VCaP (cell line): ENCODE data around the gene HPS1.

Experiments
- H3K27ac ChIP-seq: fragments of 450-650 bp; 2 replicates; pipeline ENCODE4 v1.5.1; 2017
- TF ChIP-seq, protein P1 (sequence below): fragments of 450-650 bp; conservative IDR thresholded peaks from 2 replicates; pipeline ENCODE4 v1.5.1; 2017; ENCODE audit warnings: mild to moderate bottlenecking, moderate library complexity

The HPS1 gene

DNA sequence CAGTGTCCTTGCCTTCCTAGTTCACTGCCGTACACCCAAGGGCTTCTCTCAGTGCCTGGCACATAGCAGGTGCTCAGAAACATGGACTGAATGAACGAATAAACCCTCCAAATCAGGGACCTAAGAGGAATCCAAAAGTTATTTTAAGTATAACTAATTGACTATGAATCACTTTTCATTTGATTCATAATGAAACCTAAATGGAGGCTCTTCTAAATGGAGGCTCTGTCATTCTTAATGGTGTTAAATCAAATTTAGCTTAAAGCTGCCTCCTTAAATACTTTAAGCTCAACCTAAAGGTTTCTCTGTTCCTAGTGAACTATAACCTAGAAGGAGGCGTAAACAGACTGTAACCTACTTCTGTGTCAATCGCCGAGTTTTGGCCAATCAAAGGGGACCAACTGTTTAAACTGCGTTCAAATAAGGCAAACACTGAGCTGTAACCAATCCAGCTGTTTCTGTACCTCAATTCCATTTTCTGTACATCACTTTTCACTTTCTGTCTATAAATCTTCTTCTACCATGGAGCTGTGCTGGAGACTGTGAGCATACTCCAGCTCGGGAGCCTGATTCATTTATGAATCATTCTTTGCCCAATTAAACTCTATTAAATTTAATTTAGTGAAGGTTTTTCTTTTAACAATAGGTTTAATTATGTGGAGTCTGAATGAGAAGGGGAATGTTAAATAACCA, 42.8 kb downstream of the HPS1 start:
- no peak overlapping the region; the same call in 1 of the 2 replicates for H3K27ac ChIP-seq
- TF ChIP-seq, protein P1, sequence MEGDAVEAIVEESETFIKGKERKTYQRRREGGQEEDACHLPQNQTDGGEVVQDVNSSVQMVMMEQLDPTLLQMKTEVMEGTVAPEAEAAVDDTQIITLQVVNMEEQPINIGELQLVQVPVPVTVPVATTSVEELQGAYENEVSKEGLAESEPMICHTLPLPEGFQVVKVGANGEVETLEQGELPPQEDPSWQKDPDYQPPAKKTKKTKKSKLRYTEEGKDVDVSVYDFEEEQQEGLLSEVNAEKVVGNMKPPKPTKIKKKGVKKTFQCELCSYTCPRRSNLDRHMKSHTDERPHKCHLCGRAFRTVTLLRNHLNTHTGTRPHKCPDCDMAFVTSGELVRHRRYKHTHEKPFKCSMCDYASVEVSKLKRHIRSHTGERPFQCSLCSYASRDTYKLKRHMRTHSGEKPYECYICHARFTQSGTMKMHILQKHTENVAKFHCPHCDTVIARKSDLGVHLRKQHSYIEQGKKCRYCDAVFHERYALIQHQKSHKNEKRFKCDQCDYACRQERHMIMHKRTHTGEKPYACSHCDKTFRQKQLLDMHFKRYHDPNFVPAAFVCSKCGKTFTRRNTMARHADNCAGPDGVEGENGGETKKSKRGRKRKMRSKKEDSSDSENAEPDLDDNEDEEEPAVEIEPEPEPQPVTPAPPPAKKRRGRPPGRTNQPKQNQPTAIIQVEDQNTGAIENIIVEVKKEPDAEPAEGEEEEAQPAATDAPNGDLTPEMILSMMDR, result no peak

DNA sequence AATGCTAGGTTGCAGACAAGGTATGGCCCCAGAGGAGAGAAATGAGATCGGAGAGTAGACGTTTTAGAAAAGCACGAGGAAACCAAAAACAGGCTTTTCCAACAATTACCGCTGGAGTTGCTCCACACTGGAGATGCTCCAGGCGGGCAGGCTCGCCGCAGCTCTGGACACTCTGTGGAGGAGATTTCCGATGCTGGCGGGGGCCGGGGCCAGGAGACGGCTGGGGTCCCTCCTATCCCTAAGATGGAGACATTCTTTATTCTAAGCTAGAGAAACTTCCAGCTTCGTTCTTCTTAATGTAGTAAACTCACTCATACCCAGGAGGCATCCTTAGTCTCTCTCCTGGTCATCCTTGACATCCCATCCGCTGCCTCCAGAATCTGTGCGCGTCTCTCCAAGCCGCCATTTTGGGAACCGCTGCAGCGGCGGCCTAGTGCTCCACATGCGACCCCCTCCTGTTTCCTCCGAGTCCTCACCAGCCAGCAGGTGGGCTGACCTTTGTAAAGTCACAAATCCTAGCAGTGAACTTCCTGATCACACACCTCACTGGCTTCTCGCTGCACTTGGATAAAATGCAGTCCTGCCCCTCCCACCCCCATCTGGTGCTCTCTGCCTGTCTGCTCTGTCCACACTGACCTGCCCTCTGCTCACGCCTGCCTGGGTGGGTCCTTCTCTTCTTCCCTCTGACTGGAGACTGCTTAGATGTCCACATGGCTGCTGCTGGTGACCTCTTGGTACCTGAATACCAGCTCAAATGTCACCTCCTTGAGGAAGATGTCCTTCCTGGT, 43.6 kb downstream of the HPS1 start:
- H3K27ac ChIP-seq, result peak overlapping the region; percentile 74
- TF ChIP-seq, protein P1, result no peak

DNA sequence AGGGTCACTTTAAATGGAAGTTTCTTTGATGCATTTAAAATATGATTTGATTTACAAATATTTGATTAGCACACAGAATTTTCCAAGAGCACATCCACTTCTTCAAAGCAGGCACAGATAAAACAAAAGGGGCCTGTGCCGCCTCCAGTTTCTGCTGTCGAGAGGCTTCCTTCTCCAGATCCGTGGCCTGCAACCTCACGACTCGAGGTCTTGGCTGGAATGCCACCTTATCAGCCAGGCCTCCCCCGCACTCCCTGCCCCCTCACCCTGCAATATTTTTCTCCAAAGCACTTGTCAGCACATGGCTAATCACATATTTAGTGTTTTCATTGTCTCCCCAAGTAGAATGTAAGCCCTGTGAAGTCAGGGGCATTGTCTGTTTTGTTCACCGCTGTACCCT, 44.3 kb downstream of the HPS1 start:
- TF ChIP-seq, protein P1, result no peak

DNA sequence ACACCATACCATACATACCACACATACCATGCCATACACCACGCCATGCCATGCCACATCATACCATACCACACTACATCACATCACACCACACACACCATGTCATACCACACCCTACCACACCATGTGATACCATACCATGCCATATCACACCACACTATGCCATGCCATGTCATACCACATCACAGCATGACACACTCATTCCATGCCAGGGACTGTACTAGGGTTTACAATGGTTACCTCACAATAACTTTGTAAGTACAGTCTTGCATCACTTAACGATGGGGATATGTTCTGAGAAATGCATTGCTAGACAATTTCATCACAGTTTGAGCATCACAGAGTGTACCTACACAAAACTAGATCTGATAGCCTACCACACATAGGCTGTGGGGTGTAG, 46.3 kb downstream of the HPS1 start:
- TF ChIP-seq, protein P1, result no peak
- peak overlapping the region; percentile 74 for H3K27ac ChIP-seq

More for the DNA sequence above, 44.3 kb downstream of the HPS1 start:
- peak overlapping the region; percentile 74 for H3K27ac ChIP-seq

DNA sequence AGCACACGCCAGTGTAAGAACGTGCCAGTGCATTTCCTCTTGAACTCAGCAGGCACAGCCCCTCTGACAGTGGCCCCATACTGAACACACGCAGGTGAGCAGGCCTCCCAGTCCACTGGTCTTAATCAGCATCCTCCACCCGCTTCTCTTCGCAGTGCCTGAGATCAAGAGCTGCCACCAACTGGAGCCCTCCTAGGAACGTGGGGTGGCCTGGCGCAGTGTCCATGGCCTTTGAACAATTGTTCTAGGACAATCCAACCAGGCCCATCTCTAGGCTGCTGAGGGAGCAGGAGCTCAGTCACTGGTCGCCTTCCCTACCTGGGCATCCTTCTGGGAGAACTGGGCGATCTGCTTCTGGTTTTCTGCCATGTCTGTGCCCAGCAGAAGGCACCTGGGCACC, 47.0 kb downstream of the HPS1 start:
- TF ChIP-seq, protein P1, result no peak
- peak overlapping the region; percentile 74 for H3K27ac ChIP-seq

DNA sequence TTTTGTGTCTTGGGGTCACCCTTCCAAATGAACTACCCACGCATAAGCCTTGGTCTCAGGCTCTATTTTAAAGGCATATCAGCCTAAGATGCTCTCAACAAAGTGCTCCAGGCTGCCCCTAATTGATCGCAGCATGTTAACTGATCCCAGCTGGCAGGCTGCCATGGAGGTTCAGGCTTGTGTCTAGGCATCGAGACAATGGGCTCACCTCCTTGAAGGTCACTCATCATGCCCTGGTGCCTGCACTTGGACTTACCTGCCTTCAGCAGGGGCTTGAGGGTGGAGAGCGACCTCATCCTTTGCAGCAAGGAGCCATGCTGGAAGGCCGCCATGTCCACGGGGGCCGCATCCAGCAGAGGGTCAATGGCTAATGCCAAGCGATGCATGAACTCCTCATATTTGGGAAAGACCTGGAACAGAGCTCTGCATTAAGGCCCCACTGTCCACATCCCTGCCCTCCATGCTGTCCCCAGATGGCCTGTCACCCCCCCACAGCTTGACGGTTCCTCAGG, 49.6 kb downstream of the HPS1 start:
- H3K27ac ChIP-seq, result no peak overlapping the region
- TF ChIP-seq, protein P1, result no peak
